Stimulated activated CD4-positive, alpha-beta T cell treated with anti-CD3 and anti-CD28 coated beads, Interleukin-12 subunit alpha, Interleukin-12 subunit beta, amount 100 ng/mL, for 4 hours (primary cell): ENCODE measurements around the gene PDE4DIP.
"Not testable (repeated sequence)": the region's sequence is repeated elsewhere in the genome, so short reads cannot be mapped to it uniquely, and the experiment has no call there.

Experiments
- DNase-seq: peaks from one replicate; pipeline ENCODE4 v3.0.0-alpha.2; 2020

The PDE4DIP gene

DNA sequence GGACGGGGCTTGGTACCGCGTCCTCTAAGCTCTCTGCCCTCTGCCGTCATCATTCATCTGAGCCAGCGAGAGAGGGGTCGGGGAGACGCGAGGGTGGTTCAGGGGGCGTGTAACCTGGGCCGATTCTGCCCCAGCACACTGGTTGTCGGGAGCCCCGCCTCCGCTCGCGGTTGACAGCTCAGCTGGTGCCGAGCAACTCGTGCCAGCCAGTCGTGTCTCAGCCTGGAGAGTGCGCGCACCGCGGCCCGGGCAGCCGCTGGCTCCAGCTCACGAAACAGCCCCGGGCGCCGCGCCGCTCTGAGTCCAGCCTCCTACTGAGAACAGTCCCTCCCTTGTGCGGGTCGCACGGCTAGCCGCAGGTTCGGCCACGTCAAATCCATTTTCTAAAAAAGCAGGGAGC is at the start of gene PDE4DIP:
Gene PDE4DIP, plus strand, starts transcription at position 209 of the 400 bp plus-strand sequence. CDS start 347 bp downstream, outside the sequence.
- DNase-seq, result peak; percentile 10

DNA sequence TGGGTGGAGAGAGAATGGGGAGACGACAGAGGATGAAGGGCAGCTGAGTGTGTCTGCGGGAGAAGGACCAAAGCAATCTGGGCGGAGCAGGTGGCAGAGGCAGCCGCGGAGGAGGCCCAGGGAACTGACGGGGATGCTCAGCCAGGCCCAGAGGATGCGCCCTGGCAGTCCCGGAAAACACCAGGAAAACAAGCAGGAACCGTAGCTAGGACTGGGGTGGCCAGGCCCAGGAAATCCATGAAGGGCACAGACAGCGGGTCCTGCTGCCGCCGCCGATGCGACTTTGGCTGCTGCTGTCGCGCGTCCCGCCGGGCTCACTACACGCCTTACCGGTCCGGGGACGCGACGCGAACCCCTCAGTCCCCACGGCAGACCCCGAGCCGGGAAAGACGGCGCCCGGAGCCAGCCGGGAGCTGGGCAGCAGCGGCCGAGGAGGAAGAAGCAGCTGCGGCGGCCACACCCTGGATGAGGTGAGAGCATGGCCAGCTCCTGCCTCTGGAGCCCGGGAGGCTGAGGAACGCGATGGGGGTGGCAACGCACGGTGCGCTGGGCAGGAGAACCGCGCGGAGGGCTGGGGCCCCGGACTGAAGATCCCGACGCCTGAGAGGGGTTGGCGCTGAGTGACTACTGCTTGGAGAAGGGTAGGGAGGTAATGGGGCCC is 35.8 kb upstream of the PDE4DIP start:
- not testable (repeated sequence) for DNase-seq

DNA sequence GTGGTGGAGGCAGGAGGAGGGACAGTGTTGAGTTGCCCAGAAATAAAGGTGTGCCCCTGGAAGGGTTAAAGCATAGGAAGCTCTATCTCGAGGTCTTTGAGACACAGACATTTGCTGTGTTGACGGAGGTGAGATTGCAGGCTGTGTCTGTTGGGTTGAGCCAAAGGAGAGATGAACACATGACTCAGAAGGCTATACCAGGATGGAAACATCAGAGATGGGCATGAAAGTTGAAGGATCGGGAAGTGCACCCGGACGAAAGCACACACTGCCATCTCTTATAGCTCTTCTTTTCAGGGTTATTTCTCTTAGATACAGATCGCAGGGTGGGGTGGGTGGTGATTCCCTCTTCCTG is 35.3 kb upstream of the PDE4DIP start:
- not testable (repeated sequence) for DNase-seq

DNA sequence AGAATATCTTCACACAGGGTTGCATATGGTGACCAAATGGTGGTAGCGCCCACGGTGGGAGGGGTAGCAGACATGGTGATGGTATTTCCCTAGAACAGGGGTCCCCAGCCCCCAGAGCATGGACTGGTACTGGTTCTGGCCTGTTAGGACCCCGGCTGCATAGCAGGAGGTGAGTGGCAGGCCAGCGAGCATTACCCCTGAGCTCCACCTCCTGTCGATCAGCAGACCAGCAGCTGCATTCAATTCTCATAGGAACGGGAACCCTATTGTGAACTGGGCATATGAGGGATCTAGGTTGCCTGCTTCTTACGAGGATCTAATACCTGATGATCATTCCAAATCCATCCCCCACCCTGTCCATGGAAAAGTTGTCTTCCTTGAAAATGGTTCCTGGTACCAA is 22.0 kb upstream of the PDE4DIP start:
- DNase-seq, result not testable (repeated sequence)

DNA sequence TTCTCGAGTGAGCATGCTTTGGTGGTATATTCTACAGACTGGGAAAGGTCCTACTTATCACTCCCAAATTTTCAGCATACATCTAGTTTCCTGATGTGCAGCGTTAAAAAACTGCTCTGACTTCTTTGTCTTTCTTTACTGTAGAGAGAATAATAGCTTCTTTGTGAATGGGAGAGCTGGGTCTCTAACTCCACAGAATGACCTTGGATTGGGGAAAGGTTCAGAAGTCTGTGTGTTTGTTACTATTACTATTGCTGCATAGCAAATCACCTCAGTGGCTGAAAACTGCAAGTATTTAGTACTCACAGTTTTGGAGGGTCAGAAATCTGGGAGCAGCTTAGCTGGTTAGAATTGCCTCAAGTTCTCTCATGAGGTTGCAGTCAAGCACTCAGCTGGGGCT is 20.4 kb upstream of the PDE4DIP start:
- DNase-seq, result not testable (repeated sequence)

DNA sequence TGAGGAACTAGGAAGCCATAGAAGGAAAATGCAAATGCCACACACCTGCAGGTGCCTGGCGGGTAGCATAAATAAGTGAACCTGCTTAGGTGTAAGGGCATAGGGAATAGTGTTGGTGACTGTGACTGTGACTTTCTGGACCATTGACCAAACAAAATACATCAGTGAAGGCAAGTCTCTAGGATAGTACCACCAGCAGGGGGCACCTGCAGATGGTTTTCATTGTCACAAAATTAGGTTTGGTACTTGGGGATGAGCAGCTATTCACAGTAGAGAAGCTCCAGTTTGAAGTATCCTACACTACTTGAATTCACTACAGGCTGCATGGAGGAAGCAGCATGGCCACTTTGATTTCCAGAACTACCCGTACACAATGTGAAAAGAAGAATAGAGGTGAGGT is 19.2 kb upstream of the PDE4DIP start:
- not testable (repeated sequence) for DNase-seq

DNA sequence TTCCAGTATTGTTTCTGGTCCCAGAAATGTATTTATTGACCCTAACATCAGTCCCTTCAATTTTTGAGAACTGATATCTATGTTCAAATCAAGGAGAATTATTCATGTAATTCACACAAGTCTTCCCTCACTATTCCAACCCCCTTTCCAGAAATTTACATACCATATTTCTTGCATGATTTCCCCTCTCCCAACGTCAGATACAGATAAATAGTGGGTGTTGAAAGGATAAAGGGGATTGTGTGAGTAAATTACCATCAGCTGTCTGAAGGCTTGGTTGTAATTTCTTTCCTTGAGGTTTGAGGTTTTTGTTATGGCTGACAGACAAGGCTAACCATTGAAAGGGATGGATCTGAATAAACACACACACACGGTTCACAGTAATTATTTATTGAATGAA is 15.7 kb upstream of the PDE4DIP start:
- DNase-seq, result not testable (repeated sequence)

DNA sequence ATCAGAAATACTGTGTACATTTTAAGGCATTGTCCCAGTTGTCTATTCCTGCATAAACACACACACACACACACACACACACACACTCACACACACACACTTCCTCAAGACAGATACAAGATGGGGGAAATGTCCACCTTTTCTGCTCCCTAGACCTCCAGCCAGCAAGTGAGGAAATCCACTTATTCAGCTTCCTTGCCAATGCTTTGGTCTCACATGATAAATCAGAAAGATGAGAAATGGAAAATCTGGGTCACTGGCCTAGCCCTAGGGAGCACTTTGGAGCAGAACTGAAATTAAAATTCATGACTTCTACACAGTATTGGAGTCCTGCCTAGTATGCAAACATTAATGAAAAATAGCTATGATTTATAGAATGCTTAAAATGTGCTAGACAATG is 15.3 kb upstream of the PDE4DIP start:
- not testable (repeated sequence) for DNase-seq

DNA sequence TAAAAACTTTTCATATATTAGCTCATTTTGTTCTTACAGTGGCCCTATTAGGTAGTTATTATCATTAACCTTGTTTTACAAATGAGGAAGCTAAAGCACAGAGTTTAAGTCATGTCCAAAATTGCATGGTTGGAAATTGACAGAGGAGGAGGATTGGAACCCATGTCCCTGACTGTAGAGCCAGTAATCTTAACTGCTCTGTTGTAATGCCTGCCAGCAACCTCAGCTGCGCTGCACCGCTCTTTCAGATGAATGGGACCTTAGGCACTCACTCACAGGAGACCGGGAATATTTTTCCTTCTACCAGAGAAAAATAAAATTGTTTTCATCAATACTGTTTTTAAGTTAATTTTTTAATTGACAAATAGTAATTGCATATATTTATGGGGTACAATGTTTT is 14.9 kb upstream of the PDE4DIP start:
- DNase-seq, result not testable (repeated sequence)

DNA sequence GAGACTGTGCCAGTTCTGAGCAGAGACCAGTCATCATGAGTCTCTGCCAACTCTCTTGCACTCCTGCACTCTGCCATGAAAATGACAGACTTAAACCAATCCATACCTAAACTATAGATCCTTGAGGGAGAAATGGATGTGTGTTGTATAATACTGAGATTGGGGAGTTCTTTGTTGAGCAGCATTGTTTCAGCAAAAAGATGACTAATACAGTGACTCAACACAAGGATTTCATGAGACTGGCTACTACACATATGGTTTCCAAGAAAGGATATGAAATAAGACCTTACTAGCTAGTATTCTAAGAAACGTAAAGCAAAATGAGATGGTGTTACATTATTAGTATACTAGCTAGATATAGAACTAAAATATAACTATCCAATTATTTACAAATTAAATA is 3.0 kb upstream of the PDE4DIP start:
- DNase-seq, result not testable (repeated sequence)

DNA sequence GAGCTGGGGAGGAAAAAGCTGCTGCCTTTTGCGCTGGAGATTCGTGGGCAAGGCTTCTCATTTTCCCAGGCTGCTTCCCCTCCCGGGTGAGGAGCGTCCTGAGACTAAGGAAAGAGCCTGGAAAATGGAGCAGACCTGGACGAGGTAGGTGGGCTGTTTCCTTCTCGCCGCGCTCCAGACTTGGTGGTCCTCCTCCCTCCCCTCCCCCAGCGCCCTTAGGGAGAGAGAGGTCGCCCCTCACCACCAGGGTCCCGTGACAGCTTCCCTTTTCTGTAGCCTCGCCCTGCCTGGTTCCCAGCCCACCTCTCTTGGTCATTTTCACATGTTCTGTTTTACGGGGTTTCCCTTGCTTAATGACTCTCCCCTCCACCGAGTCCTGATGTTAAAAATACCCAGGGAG is 423 bp downstream of the PDE4DIP start:
- DNase-seq, result not testable (repeated sequence)

DNA sequence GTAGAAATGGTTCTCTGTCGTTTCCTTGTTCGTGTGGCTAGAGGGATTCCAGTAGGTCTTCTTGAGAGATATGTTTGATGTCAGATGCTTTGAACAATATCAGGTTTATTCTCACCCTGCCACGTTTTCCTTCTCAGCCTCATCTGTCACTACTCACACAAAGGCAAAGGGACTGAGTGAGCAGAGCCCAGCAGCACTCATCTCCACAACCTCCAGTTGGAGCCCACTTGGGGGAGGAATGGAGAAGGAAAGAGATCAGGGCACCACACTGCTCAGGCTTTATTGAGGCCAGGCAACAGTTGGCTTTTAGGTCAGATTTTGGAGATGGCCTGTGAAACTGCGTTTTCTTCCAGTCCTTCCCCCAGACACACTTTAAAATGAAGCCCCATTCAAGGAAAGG is 840 bp downstream of the PDE4DIP start:
- not testable (repeated sequence) for DNase-seq

DNA sequence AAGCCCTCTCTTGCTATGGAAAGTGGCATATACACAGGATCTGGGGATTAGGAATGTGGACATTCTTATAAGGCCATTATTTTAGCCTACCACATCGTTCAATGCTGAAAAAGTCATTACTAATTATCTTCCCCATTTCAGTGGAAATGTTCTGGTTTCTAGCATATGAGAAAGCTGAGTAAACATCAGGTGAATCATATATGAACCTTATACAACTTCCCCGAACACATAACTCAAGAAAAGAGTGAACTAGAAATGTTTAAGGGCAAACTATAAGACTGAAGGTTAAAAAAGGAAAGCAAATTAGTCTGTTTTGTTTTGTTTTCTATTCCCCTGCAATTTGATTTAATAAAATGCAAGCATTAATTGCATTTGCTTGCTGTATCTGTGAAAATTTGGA is 6.1 kb downstream of the PDE4DIP start:
- DNase-seq, result not testable (repeated sequence)

DNA sequence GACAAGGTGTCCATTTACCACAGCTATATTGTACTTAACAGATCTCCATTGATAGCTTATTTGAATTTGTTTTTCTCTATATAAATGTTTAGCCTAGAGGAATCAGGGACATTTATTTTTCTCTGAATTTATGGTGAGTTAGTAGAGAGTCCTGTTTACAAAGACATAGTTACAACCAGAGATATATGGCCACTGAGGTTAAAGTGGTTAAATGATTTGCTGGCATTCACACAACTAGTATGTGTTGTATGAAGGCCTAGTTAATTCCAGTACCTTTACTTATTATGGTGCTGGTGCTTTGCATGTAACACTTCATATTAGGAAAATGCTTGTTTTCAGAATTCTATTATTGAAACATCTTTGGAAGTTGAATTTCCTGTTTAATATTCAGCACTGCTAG is 6.6 kb downstream of the PDE4DIP start:
- DNase-seq, result not testable (repeated sequence)

DNA sequence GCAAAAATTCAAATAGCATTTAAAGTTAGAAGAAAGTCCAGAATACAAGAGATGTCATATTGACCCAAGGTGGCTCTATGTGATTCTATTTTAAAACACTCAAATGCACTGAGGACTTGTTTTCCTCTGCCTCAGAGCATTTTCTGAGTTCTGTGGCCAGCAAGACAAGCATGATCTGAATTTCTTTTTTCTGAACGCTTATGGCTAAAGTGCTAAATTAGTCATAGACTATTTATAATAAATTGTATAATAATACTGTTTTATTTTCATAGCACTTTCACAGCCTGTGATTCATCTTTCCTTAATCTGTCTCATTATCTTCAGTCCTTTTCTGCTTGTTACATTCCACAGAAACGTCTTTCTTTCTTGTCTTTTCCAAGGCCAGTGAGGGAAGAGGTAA is 7.5 kb downstream of the PDE4DIP start:
- not testable (repeated sequence) for DNase-seq

DNA sequence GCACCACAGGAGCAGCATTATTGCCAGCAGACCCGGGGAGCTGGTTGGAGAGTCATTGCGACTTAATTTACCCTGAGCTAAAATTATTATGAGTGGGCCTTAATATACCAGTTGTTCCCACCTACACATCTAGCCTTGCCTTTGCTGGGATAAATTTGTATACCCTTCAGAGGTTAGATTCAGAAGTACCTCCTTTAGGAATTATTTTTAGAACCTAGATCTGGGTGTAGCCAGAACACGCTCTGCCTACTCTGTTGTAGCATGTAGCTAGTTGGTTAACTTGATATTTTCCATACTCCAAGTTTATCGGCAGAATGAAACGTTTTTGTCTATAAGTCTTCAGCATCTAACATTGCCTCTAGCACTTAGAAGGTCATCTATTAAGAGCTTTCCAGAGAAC is 9.1 kb downstream of the PDE4DIP start:
- DNase-seq, result not testable (repeated sequence)

DNA sequence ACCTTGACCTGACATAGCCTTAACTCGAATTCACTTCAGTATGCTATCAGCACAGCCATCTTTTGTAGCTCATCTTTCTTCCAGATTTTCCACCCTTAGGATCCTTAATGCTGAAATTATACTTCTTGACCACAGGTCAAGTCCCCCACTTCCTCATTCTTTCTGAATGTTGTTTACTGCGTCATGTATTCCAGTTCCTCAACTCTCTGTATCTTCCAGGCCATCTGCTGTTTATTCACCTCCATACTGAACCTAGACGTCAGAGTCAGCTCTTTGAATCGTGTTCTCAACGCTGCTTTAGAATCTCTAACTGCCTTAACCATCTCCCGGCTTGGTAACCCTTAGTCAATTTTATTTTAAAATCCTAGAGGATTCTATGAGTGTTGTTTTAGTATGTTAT is 9.8 kb downstream of the PDE4DIP start:
- not testable (repeated sequence) for DNase-seq

DNA sequence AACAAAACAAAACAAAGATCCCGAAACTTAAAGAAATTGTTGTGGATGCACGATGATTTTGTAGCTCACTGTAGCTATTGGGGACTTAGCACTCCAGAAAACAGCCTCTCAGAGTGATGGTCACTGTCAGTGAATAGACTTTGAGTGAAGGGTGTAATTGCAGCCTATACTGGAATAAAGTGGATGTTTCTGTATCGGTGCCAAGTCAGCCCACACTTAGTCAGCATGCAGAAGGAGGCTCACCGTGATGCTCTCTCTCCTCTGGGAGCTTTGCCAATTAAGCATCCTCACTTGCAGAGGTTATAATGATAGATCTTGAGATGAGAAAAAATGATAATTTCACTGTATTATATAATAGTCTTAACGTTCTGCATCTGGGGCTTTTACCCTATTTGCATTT is 11.1 kb downstream of the PDE4DIP start:
- DNase-seq, result not testable (repeated sequence)

DNA sequence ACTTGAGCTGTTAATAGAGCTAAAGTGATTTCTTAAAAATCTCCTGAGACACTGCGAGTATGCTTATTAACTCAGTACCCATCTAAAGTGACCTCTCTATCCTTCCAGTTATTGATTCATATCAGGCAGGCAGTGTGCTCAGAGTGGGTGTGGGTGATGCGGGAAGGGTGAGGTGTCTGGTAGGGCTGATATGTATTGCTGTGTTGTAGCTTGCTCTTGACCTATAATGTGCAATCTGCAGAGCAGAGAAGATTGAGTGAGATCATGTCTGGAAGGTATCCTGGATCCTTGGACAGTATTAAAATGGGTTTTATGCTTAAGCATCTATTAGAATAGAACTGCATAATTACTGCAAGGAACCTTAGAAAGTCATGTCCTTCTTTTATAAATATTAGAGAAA is 15.8 kb downstream of the PDE4DIP start:
- DNase-seq, result not testable (repeated sequence)

DNA sequence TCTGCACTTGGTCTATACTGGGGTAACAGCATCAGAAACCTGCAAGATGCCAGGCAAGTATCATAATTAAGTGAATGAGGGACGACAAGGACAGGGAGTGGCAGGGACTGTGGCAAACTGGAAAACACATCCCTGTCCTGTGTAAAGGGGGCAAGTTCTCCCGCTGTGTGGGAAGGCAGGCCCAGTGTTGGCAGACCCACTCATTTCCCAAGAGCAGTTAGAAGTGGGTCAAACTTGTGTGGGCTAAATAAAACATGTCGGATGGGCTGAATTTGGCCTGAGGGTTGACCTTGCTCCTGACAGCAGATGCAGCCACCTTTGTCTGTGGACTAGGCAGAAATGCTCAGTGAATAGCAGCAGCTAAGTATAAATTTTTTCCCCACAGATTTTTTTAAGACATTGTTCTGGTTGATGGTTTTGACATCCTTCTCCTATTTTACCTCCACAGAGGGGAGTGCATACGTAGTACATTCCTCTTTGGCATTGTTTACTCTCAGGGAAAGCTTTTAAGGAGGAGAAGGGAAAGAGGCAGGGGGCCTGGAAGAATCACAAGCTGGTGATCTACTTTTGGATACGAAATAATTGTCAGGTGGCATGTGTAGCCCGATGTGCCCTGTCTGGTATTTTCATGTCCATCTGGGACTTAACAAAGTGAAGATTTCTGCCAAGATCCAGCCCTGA is 16.5 kb downstream of the PDE4DIP start:
- not testable (repeated sequence) for DNase-seq

DNA sequence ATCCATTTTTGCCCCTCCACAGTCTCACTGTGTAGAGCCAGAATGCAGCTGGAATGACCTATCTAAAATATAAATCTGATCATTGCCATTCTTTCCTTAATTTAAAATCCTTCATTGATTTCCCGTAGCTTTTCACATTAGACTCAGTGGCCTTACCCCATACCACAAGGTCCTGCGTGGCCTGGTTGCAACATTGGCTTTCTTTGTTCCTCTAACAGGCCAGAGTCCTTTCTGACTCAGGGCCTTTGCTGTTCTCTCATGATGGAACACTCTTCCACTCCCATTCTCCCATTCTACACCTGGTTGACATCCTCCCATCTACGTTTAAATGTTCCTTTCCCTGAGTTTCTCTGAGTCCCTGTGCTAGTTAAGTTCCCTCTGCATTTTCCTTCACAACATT is 18.4 kb downstream of the PDE4DIP start:
- DNase-seq, result not testable (repeated sequence)

DNA sequence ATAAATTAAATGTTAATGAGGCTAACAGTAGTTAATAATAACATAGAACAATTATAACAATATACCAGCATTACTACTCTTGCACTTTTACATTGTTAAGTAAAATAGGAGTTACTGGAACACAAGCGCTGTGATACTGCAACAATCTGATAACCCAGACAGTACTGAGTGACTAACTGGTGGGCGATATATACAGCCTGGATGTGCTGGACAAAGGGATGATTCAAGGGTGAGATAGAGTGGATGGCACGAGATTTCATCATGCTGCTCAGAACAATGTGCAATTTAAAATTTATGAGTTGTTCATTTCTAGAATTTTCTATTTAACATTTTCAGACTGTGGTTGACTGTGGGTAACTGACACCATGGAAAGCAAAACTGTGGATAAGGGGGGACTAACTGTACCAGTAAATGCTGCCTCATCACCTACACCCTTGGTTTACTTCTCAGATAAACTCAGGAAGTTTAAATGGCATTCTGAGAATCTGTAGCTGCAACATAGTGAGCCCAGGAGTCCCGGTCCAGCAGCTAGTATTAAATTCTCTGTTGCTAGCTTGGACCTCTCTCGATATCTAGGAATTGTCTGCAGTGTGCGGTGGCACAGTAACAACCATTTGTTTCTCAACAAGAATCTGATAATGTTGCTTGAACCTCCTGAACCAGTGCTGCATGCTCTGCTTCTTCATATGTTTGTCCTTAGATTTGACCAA is 24.9 kb downstream of the PDE4DIP start:
- DNase-seq, result not testable (repeated sequence)

DNA sequence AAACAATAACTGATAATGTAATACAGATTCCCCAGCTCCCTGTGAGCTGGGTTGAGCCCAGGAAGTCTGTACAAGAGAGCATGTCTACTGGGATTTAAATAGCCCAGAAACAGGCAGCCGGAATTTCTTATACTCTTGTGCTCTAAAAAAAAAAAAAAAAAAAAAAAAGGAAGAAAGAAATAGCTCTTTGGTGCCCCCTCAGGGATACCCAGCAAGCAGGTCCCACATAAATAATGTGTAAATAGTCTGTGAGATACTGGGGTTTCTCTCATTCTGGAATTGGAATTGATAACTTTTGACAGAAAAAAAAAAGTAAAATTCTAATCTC is 25.4 kb downstream of the PDE4DIP start:
- not testable (repeated sequence) for DNase-seq
